GM18526 (cell line): ENCODE measurements around the gene TP53I11.

Experiments used
- POLR2A ChIP-seq: IDR thresholded peaks from 3 replicates; pipeline ENCODE4 v1.6.1; 2011; ENCODE audit not compliant: insufficient read length; ENCODE audit errors: extremely low read depth

The TP53I11 gene

DNA sequence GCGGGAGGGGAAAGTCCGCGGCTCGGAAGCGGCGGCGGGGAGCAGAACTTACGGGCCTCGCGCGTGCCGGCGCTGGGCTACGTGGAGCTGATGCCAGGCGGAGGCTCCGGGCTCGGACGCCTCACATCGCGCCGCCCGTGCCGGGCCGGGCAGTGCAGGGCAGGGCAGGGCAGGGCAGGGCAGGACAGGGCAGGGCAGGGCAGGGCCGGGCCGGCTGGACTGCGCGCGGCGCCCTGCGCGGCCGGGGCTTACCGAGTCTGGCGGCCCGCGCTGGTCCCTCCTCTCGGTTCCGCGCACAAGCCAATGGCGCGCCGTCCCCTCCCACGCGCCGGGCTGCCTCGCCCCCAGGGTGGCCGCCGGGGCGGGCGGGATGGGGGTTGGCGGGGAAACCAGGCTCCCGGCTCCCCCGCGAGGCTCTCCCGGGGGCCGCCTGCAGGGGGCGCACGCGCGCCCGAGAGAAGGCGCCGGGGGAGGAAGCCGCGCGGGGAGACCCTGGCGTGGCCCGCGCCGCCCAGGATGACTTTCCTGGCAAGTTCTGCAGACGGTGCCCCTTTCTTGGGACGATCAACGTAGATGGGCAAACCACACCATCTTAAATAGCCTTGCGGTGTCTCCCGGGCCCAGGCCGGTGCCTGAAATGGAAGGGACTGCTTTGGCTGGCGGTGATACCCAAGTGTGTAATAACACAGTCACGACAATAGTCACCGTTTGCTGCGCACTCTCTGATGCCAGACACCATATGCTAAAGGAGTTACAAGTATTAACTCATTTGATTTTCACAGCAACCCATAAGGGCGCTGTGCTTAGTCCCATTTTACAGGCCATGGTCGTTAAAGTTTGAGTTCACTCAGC, at the start of gene TP53I11:
TP53I11 (minus strand) TSS at position 259 of the 852 bp plus-strand sequence. CDS start 12,548 bp downstream, outside the sequence.
- no peak for TF ChIP-seq POLR2A

DNA sequence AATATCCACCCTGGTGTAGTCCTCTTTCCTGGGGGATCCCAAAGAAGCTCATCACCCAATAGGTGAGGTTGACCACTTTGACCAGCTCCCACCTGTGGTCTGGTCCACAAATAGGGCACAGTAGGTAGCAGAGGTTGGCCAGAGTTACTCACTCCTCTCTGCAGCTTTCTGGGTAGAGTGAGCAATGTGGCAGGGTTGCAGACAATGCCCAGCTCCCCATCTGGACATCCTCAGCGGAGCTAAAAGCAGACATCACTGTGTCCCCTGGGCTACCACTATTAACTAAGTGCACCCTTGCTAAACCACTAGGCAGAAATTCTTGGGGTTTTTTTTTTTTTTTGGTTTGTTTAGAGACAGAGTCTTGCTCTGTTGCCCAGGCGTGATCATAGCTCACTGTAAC, 48.4 kb upstream of the TP53I11 start:
- TF ChIP-seq POLR2A, result no peak

GRCh38 chr11:44998051-44998450, 47.4 kb upstream of the TP53I11 start:
- TF ChIP-seq POLR2A, result no peak

DNA sequence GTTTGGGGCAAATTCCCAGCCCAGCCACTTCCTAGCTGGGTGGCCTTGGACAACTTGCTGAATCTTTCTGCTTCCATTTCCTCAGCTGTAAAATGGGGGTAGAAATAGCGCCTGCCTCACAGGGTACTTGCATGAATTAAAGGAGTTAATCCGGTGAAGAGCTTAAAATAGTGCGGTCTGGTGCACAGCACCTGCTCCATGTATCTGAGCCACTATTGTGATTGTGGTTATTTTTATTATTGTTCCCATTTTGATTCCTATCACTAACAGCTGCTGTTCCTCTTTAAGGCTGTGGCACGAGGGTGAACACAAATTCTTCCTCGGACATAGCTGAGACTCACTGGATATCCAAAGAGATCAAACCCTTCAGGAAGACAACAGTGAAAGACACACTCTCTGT, 46.9 kb upstream of the TP53I11 start:
- no peak for TF ChIP-seq POLR2A

GRCh38 chr11:44994753-44995152, 44.1 kb upstream of the TP53I11 start:
- TF ChIP-seq POLR2A, result no peak

DNA sequence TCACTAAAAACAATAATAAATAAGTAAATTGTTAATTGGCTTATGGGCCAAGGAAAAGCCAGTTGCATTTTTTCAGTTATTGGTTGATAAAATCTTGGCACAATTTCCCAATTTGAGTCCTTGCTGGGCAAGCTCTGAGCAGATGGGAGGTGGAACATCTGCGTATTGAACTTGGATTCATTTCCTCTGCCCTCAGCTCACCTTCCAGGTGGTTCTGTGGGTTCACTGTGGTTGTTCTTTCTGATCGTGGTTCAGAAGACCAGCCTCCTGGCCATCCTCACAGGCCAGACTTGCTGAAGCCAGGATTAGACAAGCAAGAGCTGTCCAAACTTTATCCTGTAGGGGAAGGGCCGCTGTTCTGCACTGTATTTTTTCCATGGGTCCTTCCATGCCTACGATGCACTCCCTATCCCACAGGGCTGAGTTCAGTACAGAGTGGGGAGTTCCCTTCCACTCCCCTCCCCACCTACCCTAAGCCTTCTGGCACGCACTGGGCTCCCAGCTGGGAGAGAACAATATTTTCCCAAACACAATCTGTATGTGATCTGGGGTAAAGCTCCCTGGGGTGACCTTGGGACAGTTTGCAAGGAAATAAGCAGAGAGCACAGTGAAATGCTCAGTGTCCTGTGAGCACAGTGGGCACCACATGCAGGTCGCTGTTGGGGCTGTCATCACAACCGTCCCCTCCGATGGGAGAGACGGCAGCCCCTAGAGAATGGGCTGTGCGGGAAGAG, 43.5 kb upstream of the TP53I11 start:
- no peak for TF ChIP-seq POLR2A

- TF ChIP-seq POLR2A, result no peak
Observed at GRCh38 chr11:44992774-44993173, 42.1 kb upstream of the TP53I11 start.

DNA sequence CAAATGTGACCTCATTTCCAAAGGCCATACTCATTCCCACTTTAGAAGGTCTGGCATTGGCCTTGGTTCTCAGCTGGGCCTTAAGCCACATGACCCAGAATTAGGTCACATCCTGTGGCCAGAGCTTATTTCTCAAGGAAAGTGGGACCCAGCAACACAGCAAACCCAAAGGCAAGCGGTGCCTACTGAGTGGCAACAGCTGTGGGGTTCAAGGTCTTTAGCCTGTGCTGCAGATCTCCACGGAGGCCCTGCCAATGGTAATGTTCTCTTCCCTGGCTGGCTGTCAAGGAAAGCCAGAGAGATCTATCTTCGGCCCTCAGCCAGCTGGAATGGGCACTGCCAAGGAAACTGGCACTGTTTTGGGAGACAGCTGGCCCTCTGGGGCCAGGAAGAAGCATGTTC, 41.5 kb upstream of the TP53I11 start:
- no peak for TF ChIP-seq POLR2A

DNA sequence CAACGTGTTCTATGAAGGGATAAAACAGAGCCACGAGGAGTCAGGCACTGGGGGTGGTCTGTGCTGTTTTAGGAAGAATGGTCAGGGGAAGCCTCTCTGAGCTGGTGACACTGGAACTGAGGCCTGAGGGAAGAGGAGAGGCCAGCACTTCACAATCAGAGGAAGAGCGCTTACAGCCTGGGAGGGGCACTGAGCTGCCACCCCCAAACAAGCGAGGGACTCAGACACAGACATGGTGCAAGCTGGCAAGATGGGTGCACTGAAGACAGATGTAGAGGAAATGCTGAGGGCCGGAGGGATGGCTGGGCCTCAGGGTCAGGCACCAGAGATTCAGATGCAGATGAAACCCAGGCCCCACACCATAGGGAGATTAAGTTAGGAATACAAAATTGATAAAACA, 40.0 kb upstream of the TP53I11 start:
- no peak for TF ChIP-seq POLR2A

DNA sequence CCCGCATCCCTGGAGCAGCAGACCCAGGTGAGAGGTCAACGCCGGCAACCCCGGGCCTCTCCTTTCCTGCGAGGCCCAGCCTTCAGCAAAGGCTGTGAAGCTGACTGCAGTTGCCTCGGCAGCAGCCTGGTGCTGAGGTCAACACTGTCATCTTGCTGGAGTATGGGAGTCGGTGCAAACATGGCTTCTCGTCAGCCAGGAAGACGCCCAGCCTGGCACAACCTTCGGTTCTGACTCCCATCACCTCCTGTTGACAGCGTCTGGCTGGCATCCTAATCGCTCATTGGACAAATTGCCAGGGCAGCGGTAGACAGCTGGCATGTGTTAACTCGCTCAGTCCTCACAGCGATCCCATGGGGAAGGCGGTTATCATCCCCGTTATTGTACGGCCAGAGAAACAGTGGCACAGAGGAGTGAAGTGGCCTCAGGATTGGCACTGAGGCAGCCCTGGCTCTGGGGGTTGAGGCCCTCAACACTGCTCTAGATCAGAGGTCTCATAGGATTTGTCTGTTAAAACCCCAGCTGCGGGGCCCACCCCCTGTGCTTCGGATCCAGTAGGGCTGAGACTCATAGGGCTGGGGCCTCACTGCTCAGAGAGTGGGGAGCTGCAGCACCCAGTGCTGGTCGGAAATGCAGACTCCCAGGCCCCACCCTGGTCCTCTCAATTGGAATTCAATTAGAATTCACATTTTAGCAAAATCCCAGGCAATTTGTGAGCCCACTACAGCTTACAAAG, 39.3 kb upstream of the TP53I11 start:
- no peak for TF ChIP-seq POLR2A

DNA sequence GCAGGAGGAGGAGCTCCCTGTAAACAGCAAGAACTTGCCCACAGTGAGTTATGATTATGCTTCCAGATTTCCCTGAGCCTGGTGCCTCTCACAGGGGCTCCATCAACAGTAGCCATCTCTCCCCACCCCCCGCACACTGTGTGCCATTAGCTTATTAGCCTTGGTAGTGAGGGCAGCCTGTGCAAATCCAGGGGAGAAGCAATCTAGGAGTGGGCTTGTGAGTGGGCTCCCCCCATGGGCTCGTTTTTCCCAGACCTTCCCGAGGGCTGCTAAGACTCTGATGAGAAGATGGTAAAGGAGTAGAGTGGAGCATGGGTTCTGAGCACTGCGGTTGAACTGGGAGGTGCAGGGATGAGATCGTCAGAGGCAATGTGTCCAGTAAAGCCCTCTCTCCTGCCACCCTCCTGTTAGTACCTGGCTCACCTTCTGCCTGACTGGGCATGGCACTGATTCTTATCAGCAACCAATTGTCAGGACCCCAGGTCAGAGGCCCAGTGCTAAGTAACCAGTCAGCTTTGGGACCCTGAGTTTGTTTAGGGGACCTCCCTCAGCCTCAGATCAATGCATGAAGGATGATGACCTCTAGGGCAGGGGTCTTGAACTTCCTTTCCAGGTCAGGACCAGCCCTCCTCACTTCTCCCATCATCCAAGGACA, 38.4 kb upstream of the TP53I11 start:
- no peak for TF ChIP-seq POLR2A

DNA sequence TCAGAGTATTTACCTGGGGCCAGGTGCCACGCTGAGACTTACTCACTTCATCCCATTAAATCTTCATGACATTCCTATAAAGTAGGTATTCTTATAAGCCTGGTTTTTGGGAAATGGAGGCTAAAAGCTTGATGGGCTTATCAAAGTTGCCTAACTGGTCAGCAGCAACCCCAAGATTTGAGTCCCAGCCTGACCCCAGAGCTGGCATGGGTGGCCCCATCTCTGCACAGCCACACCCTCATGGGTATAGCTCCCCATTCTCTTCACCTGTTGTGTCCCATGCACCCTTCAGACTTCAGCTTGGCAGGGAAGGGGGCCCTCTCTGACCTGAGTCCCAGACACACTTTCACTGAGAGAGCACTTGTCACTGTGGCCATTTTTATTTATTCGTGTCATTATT, 37.4 kb upstream of the TP53I11 start:
- no peak for TF ChIP-seq POLR2A

GRCh38 chr11:44987506-44987905, 36.8 kb upstream of the TP53I11 start:
- no peak for TF ChIP-seq POLR2A

- no peak for TF ChIP-seq POLR2A
Observed at GRCh38 chr11:44986315-44986714, 35.6 kb upstream of the TP53I11 start.

- TF ChIP-seq POLR2A, result no peak
Observed at GRCh38 chr11:44985721-44986120, 35.0 kb upstream of the TP53I11 start.
